Colonic mucosa (tissue), 4 donors: ENCODE results near the gene LHX3. TPM values are rescaled to one million over a fixed set of nuclear protein-coding genes. Genes with fewer than 3 reads are reported as not detected.

ENCODE experiments used
- DNase-seq: peaks from one replicate; pipeline ENCODE4 v3.0.0-alpha.2; 2020
- H3K27ac ChIP-seq: fragments of 200-600 bp; one replicate; pipeline ENCODE4 v1.8.0; 2021
- H3K27me3 ChIP-seq: fragments of 200-600 bp; one replicate; pipeline ENCODE4 v1.8.0; 2021
- H3K36me3 ChIP-seq: fragments of 200-600 bp; one replicate; pipeline ENCODE4 v1.8.0; 2021
- H3K4me1 ChIP-seq: fragments of 200-600 bp; one replicate; pipeline ENCODE4 v1.8.0; 2021; ENCODE audit warnings: mild to moderate bottlenecking
- H3K4me3 ChIP-seq: fragments of 200-600 bp; one replicate; pipeline ENCODE4 v1.8.0; 2021
- H3K9ac ChIP-seq, 2 donors: one replicate each; pipeline ENCODE4 v1.7.0; 2013; ENCODE audit warnings: control low read depth in 2 of 2, low read depth in 2 of 2, low read length in 2 of 2
- H3K9me3 ChIP-seq: fragments of 200-600 bp; one replicate; pipeline ENCODE4 v1.8.0; 2021
- intact Hi-C: fragments of 100-400 bp; cut with DNase I; formaldehyde crosslinking; loops from one replicate; pipeline ENCODE4 v1.14.1; 2022
- total RNA-seq, 2 donors: library from RNA; stranded (reverse); fragmentation: NEBNext Ultra II Directional in 1 of 2; extraction: Animal tissue kit (Norgen Biotek cat#: 25700) in 1 of 2; gene quantifications; one replicate each; pipeline ENCODE4 v1.2.1, GENCODE V29; 2021
- TF ChIP-seq, protein P1 (sequence below): fragments of 200-600 bp; IDR thresholded peaks from one replicate; pipeline ENCODE4 v1.8.0; 2022; ENCODE audit warnings: antibody characterized with exemption, mild to moderate bottlenecking
- donor health status: healthy.
- donor health status: DM: no; HTN: no; CAD: no.
- donor health status: DM: no; HTN: no; CAD: no.

LHX3 gene
- total RNA-seq, 2 donors from 2014 or later: not detected

DNA sequence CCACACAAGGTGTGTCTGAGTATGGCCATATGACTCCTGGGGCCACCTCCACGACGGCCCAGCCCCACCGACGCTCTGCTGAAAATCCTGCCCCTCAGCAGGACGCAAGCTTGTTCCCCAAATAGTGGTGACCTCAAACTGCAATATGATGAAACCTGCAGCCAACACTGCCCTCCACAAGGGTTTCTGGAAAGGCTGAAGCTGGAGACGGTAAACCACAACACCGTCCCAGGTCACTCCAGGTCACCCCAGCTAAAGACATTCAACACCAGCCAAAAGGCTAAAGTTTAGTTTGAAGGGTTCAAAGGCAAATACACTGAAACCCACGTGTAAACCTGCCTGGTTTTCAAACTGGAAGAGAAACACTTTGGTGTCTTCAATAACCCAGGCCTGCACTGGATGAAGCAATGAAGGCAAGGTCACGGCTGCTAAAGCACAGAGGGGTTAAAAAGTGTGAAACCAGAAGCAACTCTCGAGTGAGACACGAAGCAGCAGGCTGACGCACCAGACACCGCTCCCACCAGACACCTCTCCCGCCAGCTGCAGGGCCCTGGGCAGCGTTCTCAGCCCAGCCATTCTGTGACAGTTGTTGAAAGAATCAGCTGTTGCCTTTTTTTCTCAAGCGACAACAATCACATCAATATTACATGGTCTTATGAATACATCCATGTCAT, 1.8 kb upstream of the LHX3 start:
- TF ChIP-seq, protein P1, sequence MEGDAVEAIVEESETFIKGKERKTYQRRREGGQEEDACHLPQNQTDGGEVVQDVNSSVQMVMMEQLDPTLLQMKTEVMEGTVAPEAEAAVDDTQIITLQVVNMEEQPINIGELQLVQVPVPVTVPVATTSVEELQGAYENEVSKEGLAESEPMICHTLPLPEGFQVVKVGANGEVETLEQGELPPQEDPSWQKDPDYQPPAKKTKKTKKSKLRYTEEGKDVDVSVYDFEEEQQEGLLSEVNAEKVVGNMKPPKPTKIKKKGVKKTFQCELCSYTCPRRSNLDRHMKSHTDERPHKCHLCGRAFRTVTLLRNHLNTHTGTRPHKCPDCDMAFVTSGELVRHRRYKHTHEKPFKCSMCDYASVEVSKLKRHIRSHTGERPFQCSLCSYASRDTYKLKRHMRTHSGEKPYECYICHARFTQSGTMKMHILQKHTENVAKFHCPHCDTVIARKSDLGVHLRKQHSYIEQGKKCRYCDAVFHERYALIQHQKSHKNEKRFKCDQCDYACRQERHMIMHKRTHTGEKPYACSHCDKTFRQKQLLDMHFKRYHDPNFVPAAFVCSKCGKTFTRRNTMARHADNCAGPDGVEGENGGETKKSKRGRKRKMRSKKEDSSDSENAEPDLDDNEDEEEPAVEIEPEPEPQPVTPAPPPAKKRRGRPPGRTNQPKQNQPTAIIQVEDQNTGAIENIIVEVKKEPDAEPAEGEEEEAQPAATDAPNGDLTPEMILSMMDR: no peak
- Histone ChIP-seq H3K27me3 (peaks cover 28% of the 10 kb centered on the region), H3K36me3 (no peaks in the 10 kb centered on the region), H3K27ac (no peak overlapping the region), H3K9ac (no peak overlapping the region), H3K4me3 (no peak overlapping the region), H3K4me1 (no peaks in the 10 kb centered on the region), H3K9me3 (no peaks in the 10 kb centered on the region)
- no peak for DNase-seq
- intact Hi-C loops: no loop called here

DNA sequence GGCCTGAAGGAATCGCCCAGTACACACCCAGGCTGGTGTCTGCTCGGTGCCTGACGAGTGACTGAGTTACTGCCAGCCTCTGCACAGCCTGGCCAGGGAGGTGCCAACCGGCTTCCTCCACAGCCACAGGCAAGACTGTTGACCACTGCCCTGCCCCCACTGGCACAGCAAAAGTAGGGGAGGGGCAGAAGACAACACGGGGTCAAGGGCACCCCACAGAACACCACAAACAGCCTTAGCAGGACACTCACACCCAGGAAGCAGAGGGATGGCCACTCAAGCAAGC, 722 bp upstream of the LHX3 start:
- Histone ChIP-seq H3K4me1 (no peaks in the 10 kb centered on the region), H3K9ac (no peak overlapping the region), H3K9me3 (no peaks in the 10 kb centered on the region), H3K36me3 (no peaks in the 10 kb centered on the region), H3K27ac (no peak overlapping the region), H3K27me3 (peaks cover 39% of the 10 kb centered on the region), H3K4me3 (no peak overlapping the region)
- intact Hi-C loops: no loop called here
- TF ChIP-seq, protein P1: no peak
- DNase-seq: no peak

DNA sequence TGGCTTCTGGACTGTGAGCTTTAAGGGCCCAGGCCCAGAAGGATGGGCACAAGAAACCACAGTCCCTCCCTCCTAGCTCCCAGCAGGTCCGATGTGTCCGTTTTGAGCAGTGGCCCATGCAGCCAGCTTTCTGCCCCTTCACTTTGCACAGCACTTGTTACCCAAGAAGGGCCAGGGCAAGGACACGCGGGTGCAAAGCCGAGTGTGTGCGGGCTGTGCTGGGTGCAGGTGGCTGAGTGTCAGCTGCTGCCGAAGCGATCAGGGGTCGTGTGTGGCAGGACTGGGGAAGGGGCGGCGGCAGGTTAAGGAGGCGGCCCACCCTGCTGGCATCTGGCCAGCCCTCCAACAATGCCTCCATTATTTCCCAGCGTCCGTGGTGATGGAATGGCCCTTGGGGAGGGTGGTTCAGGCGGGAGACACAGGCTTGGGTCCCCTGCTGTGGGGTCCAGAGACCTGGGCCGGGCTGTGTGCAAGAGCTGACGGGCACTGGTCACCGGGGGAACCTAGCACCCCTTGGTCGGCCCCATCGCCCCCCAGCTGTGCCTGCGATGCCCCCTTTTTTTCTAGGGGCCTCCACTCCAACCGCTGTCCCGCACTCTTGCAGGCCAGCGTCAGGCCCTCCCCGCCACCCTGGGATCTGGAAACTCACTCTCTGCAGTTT, 653 bp downstream of the LHX3 start:
- Histone ChIP-seq H3K4me3 (no peak overlapping the region), H3K36me3 (no peaks in the 10 kb centered on the region), H3K4me1 (no peaks in the 10 kb centered on the region), H3K9me3 (no peaks in the 10 kb centered on the region), H3K27me3 (peaks cover 53% of the 10 kb centered on the region), H3K9ac (no peak overlapping the region), H3K27ac (no peak overlapping the region)
- DNase-seq: no peak
- intact Hi-C loops: no loop called here
- TF ChIP-seq, protein P1: no peak

DNA sequence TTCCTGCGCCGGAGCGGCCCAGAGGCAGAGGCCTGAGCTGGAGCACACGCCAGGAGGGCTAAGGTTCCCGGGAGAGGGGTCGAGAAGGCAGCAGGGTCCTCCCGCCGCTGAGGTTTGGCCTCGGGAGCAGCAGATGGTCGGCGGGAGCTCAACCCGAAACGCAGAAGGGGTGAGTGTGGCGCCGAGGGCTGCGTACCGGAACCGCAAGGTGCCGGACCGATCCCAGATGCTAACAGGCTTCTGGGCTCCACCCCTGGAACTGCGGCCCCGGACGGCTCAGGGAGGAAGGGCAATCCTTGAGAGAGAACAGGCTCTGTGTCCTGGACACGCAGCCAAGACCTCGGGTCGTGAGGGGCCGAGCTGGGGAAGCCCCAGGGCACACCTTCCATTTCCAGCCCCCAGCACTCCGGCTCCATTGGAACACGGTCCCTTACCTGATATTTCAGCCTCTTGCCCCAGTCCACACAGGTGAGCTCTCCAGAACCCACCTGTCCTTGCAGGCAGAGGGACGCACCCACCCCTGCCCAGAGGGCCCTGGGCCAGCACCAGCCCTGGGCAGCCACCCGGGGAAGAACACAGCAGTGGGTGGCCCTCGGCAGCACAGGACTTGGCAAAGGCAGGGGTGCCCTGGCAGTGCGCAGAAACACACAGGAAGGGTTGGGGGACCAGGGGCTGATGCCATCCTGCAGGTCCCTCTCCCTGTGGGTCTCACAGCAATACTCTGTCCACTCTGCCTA, 1.4 kb downstream of the LHX3 start:
- Histone ChIP-seq H3K4me3 (no peak overlapping the region), H3K4me1 (no peaks in the 10 kb centered on the region), H3K27me3 (peaks cover 60% of the 10 kb centered on the region), H3K9me3 (no peaks in the 10 kb centered on the region), H3K36me3 (no peaks in the 10 kb centered on the region), H3K9ac (no peak overlapping the region), H3K27ac (no peak overlapping the region)
- TF ChIP-seq, protein P1: no peak
- no peak for DNase-seq
- intact Hi-C loops: no loop called here

DNA sequence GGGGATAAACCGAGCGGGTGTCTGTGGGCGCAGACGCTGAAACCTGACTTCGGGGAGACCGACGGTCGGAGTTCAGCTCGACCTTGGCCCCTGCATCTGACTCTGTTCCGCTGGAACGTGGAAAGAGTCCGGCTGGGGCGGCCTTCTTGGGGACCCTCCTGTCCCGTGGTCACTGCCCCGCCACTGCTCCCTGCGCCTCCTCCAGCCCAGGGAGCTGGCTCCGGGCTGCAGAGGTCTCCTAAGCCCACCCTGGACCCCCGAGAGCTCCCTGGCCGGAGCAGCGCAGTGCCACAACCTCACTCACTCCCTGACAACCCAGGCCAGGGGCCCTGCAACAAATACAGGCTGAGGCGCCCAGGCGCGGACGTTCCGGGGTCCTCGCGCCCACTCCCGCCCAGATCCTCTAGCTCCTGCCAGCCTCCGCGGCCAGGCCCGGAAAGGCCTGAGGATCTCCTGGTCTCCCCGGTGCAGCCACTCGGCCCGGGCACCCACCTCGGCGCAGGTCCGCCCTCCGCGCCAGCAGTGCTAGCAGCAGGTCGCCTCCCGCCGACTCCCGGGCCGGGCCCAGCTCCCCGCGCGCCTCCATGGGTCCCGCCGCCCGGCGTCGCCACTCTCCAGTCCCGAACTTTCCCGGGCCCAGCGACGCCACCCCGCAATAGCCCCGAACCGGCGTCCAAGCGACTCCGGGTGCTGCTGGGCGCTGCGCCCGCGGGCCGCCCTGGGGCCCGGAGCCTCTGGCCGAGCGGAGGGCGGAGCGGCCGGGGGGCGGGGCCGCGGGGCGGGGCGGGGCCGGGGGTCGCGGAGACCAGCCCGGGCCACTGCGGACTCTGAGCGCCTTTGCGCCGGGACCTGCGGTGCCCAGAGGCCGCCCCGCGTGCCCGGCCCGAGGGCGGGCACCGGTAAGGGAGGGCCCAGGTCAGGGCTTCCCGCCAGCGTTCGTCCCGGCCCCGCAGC, 2.2 kb downstream of the LHX3 start:
- TF ChIP-seq, protein P1: no peak
- Histone ChIP-seq H3K36me3 (no peaks in the 10 kb centered on the region), H3K9ac (no peak overlapping the region), H3K4me3 (no peak overlapping the region), H3K9me3 (no peaks in the 10 kb centered on the region), H3K4me1 (no peaks in the 10 kb centered on the region), H3K27me3 (peaks cover 68% of the 10 kb centered on the region), H3K27ac (no peak overlapping the region)
- no peak for DNase-seq
- intact Hi-C loops: no loop called here
